B cell (primary cell): Measurements from ENCODE around the gene SLC18A3. TPM values are rescaled to one million over a fixed set of nuclear protein-coding genes. Genes with fewer than 3 reads are reported as not detected.

Source experiments
- ATAC-seq: fragments of 200-7000 bp; cut with Tn5 transposase; one replicate; pipeline ENCODE4 v1.10.0; 2021; ENCODE audit warnings: low read depth, mild to moderate bottlenecking, moderate number of reproducible peaks, moderate library complexity
- CTCF ChIA-PET: fragments of 350-600 bp; sonication (Branson Sonifier 250); formaldehyde crosslinking; loops from one replicate; lab custom pipeline; 2021; ENCODE audit warnings: antibody characterized with exemption, inconsistent platforms; lab: Charles Lee
- POLR2A ChIA-PET: fragments of 350-600 bp; sonication (Branson Sonifier 250); formaldehyde crosslinking; loops from one replicate; lab custom pipeline; 2021; ENCODE audit warnings: antibody characterized with exemption; lab: Charles Lee
- DNase-seq: peaks from one replicate; pipeline ENCODE4 v3.0.0; 2013
- H2AFZ ChIP-seq: 2 replicates; pipeline ENCODE4 v1.6.1; 2012; ENCODE audit warnings: mild to moderate bottlenecking, low read depth, low read length; ENCODE audit not compliant: insufficient read depth, poor library complexity, severe bottlenecking
- H3K27ac ChIP-seq, 2 donors: 1 replicate in 1 of 2; 2 replicates in 1 of 2; pipeline ENCODE4 v1.5.1; 2012 to 2013; ENCODE audit warnings: low read length in 2 of 2, mild to moderate bottlenecking in 2 of 2, moderate library complexity in 1 of 2
- H3K27me3 ChIP-seq, 4 experiments: fragments of 200-600 bp in 1 of 4; sonication (generic) in 1 of 4; replicated peaks in 1 of 4; 1 replicate in 2 of 4; 2 replicates in 2 of 4; pipeline versions ENCODE4 v1.6.1 to v1.7.0; 2013 to 2016; ENCODE audit warnings: low read length in 3 of 4, mild to moderate bottlenecking in 2 of 4, mixed read lengths in 1 of 4, moderate library complexity in 1 of 4; ENCODE audit not compliant: insufficient read depth in 4 of 4, control insufficient read depth in 3 of 4; ENCODE audit errors: control extremely low read depth in 1 of 4
- H3K36me3 ChIP-seq, 2 experiments: replicated peaks in 1 of 2; 1 replicate in 1 of 2; 2 replicates in 1 of 2; pipeline versions ENCODE4 v1.6.1 to v1.7.1; 2013; ENCODE audit warnings: low read length in 1 of 2; ENCODE audit not compliant: insufficient read depth in 2 of 2, control insufficient read depth in 1 of 2; ENCODE audit errors: control extremely low read depth in 1 of 2, extremely low read depth in 1 of 2
- H3K4me1 ChIP-seq, 2 donors: fragments of 200-600 bp in 1 of 2; sonication (generic) in 1 of 2; 1 replicate in 1 of 2; 2 replicates in 1 of 2; pipeline versions ENCODE4 v1.5.1 to v1.6.1; 2013 to 2017; ENCODE audit warnings: low read length in 2 of 2; ENCODE audit not compliant: control insufficient read depth in 2 of 2, insufficient read depth in 2 of 2
- H3K4me2 ChIP-seq: replicated peaks from 2 replicates; pipeline ENCODE3; 2012; ENCODE audit warnings: mild to moderate bottlenecking, low read depth, low read length; ENCODE audit not compliant: poor library complexity, severe bottlenecking
- H3K4me3 ChIP-seq, 5 experiments: fragments of 200-600 bp in 1 of 5; sonication (generic) in 1 of 5; 1 replicate in 3 of 5; 2 replicates in 2 of 5; pipeline versions ENCODE4 v1.5.1 to v1.7.0; 2011 to 2016; ENCODE audit warnings: low read length in 4 of 5, mild to moderate bottlenecking in 4 of 5, low read depth in 2 of 5, control low read depth in 1 of 5, moderate library complexity in 1 of 5; ENCODE audit not compliant: insufficient read depth in 1 of 5; ENCODE audit errors: control extremely low read depth in 1 of 5, extremely low read depth in 1 of 5
- H3K79me2 ChIP-seq: fragments of 200-600 bp; sonication (generic); one replicate; pipeline ENCODE4 v1.6.0; 2016; ENCODE audit warnings: low read length; ENCODE audit not compliant: control insufficient read depth, insufficient read depth
- H3K9ac ChIP-seq: fragments of 200-600 bp; sonication (generic); 2 replicates; pipeline ENCODE4 v1.6.1; 2017; ENCODE audit warnings: mild to moderate bottlenecking, low read length, moderate library complexity
- H3K9me3 ChIP-seq, 3 donors: one replicate each; pipeline versions ENCODE4 v1.6.1 to v1.7.1; 2013; ENCODE audit warnings: low read length in 2 of 3; ENCODE audit not compliant: control insufficient read depth in 2 of 3, insufficient read depth in 1 of 3; ENCODE audit errors: control extremely low read depth in 1 of 3
- H4K20me1 ChIP-seq: 2 replicates; pipeline ENCODE4 v1.6.0; 2012; ENCODE audit warnings: mild to moderate bottlenecking, low read length; ENCODE audit not compliant: insufficient read depth, control insufficient read depth, poor library complexity, severe bottlenecking
- H3K27ac Mint-ChIP-seq: one replicate; pipeline ENCODE4 v1.8.0; 2021; ENCODE audit warnings: mixed read lengths
- H3K27me3 Mint-ChIP-seq: one replicate; pipeline ENCODE4 v1.8.0; 2021; ENCODE audit warnings: mixed read lengths
- H3K4me1 Mint-ChIP-seq: one replicate; pipeline ENCODE4 v1.8.0; 2021; ENCODE audit warnings: mixed read lengths
- H3K4me3 Mint-ChIP-seq: one replicate; pipeline ENCODE4 v1.8.0; 2021; ENCODE audit warnings: mixed read lengths
- H3K9me3 Mint-ChIP-seq: one replicate; pipeline ENCODE4 v1.8.0; 2022; ENCODE audit warnings: mixed read lengths; ENCODE audit not compliant: insufficient read depth
- EZH2 ChIP-seq: IDR thresholded peaks from 2 replicates; pipeline ENCODE4 v1.6.1; 2012; ENCODE audit warnings: borderline replicate concordance, low read depth, mild to moderate bottlenecking, moderate library complexity, low read length; ENCODE audit not compliant: insufficient read depth, poor library complexity, severe bottlenecking
- WGBS: methylation state at CpG from one replicate; pipeline ENCODE4 v1.1.5; 2013; ENCODE audit warnings: missing lambda C conversion rate; ENCODE audit not compliant: insufficient coverage; 5-methylcytosine and 5-hydroxymethylcytosine counted together
- intact Hi-C: fragments of 100-400 bp; cut with micrococcal nuclease; formaldehyde crosslinking; loops from one replicate; pipeline ENCODE4 v1.10.0; 2022
- polyA plus RNA-seq: library from polyadenylated mRNA; depleted of rRNA; stranded (reverse); fragments of >200 nt; gene quantifications from 2 replicates; pipeline ENCODE4 v1.2.3, GENCODE V29; 2012
- total RNA-seq, 2 donors: library from RNA; stranded (reverse); fragments of 120-200 nt in 1 of 2; gene quantifications; 1 replicate in 1 of 2; 2 replicates in 1 of 2; pipeline versions ENCODE4 v1.2.3 to v1.2.4, GENCODE V29; 2013 to 2022
- TF ChIP-seq, protein P1 (sequence below): fragments of 200-600 bp; IDR thresholded peaks from one replicate; pipeline ENCODE4 v1.8.0; 2022; ENCODE audit warnings: antibody characterized with exemption, mild to moderate bottlenecking

The SLC18A3 gene
- total and polyA plus RNA-seq, 2 donors (not counting 1 experiment from before 2014, with no cell fraction given), result not detected

- no peak overlapping the region for H3K27ac Mint-ChIP-seq
- no peak for ATAC-seq
- no peaks in the 10 kb centered on the region for H3K79me2 ChIP-seq
Measured at GRCh38 chr10:49657606-49658005, 47.5 kb downstream of the SLC18A3 start.

DNA sequence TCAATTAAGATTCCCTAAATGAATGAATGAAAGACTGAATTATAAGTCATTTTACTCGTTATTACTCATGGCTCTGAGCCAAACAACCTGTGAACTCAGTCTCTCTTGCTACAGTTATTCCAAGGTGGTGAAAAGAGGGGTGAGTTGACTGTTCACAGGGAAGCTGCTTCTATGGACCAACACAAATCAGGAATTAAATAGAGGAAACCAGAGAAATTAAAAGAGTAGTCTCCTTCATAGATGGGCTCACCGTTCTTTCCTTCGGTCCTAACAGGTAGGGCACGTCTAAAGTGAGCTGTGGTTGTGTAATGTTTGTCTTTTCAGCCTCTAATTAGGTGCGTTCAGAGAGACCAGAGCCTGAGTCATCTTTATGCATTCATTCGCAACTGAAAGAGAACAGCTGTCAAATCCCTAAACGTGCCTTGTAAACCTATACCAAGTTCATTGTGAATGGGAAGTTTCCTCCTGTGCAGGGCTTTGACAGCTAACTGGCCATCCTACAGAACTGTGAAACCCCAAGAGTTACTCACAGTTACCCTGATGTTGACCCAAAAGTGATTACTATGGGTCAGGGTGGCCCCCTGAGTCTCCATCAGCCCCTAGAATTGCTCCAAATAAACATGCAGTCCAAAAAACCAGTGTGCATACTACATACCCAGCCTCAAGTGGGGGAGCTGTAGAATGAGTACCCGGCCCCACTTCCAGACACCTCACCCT is 51.2 kb downstream of the SLC18A3 start:
- Histone ChIP-seq H3K9me3 (peaks cover 0 to 22% (median 0%) of the 10 kb centered on the region in 3 donors), H3K4me2 (no peak overlapping the region), H3K27me3 (no peaks in the 10 kb centered on the region), H3K9ac (no peak overlapping the region), H2AFZ (no peak overlapping the region), H4K20me1 (no peaks in the 10 kb centered on the region), H3K79me2 (no peaks in the 10 kb centered on the region), H3K27ac (no peak overlapping the region), H3K36me3 (no peaks in the 10 kb centered on the region), H3K4me1 (no peaks in the 10 kb centered on the region), H3K4me3 (no peak overlapping the region)
- ChIA-PET POLR2A (no interaction called here), CTCF (no interaction called here)
- Mint-ChIP-seq H3K4me1 (no peaks in the 10 kb centered on the region), H3K27me3 (peaks cover 5% of the 10 kb centered on the region), H3K27ac (no peak overlapping the region), H3K4me3 (no peak overlapping the region), H3K9me3 (peaks cover 3% of the 10 kb centered on the region)
- DNase-seq, result no peak
- WGBS, result 56% methylated on average over 3 of the region's 8 CpGs
- no peak for ATAC-seq
- TF ChIP-seq, protein P1, sequence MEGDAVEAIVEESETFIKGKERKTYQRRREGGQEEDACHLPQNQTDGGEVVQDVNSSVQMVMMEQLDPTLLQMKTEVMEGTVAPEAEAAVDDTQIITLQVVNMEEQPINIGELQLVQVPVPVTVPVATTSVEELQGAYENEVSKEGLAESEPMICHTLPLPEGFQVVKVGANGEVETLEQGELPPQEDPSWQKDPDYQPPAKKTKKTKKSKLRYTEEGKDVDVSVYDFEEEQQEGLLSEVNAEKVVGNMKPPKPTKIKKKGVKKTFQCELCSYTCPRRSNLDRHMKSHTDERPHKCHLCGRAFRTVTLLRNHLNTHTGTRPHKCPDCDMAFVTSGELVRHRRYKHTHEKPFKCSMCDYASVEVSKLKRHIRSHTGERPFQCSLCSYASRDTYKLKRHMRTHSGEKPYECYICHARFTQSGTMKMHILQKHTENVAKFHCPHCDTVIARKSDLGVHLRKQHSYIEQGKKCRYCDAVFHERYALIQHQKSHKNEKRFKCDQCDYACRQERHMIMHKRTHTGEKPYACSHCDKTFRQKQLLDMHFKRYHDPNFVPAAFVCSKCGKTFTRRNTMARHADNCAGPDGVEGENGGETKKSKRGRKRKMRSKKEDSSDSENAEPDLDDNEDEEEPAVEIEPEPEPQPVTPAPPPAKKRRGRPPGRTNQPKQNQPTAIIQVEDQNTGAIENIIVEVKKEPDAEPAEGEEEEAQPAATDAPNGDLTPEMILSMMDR, result no peak
- no peak for TF ChIP-seq EZH2
- intact Hi-C loops, result no loop called here

More at GRCh38 chr10:49657606-49658005, 47.5 kb downstream of the SLC18A3 start:
- Histone ChIP-seq H3K4me2 (no peak overlapping the region), H3K4me3 (no peak overlapping the region), H3K4me1 (no peaks in the 10 kb centered on the region), H4K20me1 (no peaks in the 10 kb centered on the region), H2AFZ (no peak overlapping the region), H3K27me3 (no peaks in the 10 kb centered on the region), H3K36me3 (no peaks in the 10 kb centered on the region), H3K9ac (no peak overlapping the region), H3K9me3 (peaks cover 0 to 16% (median 0%) of the 10 kb centered on the region in 3 donors), H3K27ac (no peak overlapping the region)
- Mint-ChIP-seq H3K4me1 (no peaks in the 10 kb centered on the region), H3K9me3 (peaks cover 3% of the 10 kb centered on the region), H3K27me3 (peaks cover 6% of the 10 kb centered on the region), H3K4me3 (no peak overlapping the region)
- DNase-seq, result no peak
- TF ChIP-seq, protein P1, result no peak
- TF ChIP-seq EZH2, result no peak
- ChIA-PET POLR2A (no interaction called here), CTCF (no interaction called here)
- WGBS, result no CpG with 5 or more reads among the region's 1 CpG
- intact Hi-C loops, result no loop called here
